CD1c-positive myeloid dendritic cell (primary cell): Measurements from ENCODE around the gene ASCC3.
A peak's percentile ranks its signal among the peaks of the same experiment; 100 is the strongest.

Source experiments
- DNase-seq: peaks from one replicate; pipeline ENCODE4 v3.0.0-alpha.2; 2016; ENCODE audit errors: extremely low spot score

The ASCC3 gene

GRCh38 chr6:100504786-100505737 is 376.1 kb downstream of the ASCC3 start:
- DNase-seq, result no peak

GRCh38 chr6:100503043-100503705 is 378.0 kb downstream of the ASCC3 start:
- DNase-seq, result no peak

- DNase-seq, result no peak
Measured at GRCh38 chr6:100493206-100493888, 387.8 kb downstream of the ASCC3 start.

DNA sequence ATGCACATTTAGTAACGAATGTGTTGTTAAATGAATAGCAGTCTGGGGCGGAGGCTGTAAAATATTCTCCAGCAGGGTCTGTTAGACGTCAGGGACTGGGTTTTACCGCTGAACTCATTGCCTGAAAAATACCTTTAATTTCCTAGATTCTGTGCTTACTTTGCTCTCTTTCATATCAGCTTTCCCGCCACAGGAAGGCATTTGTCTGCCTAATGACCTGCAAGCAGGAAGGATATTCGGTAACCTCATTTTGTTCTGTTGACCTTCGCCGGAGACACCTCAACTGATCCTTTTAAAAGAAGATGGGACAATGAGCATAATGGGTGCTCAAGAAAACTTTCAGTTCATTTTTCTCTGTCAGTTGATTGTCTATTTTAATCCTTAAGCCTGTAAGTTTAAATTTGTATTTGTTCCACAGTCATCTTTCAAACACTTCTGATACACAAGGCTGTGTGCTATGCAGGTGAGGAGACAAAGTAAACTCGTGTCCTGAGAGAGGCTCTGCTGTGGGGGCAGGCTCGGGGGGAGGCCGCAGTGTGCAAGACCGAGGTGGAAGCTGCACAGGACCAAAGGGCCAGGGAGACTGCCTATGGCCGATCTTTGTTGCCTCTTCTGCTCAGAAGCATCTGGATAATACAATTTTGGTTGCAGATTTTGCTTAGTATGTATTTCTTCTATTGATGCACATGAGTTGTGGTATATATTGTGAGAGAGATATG is 389.0 kb downstream of the ASCC3 start:
- DNase-seq, result no peak

DNA sequence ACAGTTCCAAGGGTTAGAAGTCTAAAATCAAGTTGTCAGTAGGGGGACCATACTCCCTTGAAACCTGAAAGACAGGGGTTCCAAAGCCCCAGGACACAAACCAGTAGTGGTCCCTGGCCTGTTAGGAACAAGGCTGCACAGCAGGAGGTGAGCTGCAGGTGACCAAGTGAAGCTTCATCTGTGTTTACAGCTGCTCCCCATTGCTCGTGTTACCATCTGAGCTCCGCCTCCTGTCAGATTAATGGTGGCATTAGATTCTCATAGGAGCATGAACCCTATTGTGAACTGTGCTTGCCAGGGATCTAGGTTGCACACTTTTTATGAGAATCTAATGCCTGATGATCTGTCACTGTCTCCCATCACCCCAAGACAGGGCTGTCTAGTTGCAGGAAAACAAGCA is 391.1 kb downstream of the ASCC3 start:
- no peak for DNase-seq

DNA sequence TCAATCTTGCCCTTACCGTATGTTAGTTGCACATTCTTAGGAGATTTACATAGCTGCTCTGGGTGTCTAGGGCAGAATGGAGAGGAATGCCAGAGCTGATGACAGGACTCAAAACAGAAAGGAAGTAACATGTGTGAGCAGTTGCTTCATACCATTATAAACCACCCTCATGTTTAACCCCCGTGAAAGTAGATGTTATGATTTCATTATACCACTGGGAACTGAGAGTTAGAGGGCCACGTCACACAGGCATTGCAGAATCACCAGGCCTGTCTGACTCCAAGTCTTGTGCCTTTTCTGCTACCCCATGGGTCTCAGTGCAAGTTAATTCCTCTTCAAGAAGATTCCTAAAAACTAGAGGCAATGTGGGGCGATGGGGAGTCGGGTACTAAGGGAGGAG is 392.9 kb downstream of the ASCC3 start:
- DNase-seq, result no peak

DNA sequence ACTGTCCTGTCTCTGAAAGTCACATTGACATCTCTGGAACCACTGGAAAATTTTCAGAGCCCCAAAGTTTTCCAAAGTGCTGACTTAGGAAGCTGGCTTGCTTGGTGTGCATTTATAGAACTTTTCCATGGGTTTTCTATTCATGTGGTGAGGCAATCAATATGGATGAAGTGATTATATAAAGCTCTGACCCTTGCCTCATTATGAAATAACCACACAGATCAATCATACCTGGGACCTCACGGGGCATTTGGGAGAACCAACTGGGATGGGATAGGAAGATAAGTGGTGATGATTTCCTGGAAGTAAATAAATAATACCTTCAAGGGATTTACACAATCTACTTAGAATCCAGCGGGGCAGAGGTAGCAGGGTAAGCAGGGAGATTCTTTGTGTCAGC is 393.5 kb downstream of the ASCC3 start:
- no peak for DNase-seq

DNA sequence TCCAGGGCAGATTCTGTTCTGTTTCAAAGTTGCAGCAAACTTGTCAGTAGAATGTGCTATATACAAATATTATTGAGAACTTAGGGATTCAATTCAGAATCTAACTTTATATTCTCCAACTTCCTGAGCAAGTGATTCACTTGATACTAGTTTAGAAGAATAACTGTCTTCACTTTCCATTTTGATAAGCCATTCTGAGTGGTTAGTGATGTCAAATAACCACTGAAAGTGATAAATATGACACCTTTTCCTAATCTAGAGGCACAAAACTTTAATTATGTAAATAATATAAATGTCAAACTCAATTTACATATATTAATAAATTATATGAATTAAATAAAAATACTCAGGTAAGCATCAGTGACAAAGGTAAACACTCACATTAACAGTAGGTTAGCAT is 395.9 kb downstream of the ASCC3 start:
- DNase-seq, result no peak

GRCh38 chr6:100484474-100484873 is 396.7 kb downstream of the ASCC3 start:
- DNase-seq, result no peak

DNA sequence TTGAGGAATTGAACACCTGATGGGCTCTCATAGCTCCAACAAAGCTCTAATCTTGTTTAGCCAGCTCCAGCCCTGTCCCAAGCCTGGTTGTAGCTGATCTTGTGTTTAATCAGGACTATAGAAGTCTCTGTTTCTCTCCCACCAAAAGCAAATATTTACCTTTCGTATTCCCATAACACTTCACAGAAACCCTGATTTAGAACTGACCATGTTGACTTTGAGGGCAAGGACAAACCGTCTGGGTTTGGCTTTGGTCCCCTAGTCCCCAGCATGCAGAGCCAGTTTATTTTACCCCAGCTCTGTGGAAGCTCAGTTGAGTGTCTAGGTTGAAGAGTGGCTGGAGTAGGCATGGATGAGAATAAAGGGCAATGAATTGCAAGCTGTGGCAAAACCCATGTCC is 398.4 kb downstream of the ASCC3 start:
- no peak for DNase-seq

GRCh38 chr6:100479179-100480035 is 401.7 kb downstream of the ASCC3 start:
- DNase-seq, result peak; percentile 28

- no peak for DNase-seq
Measured at GRCh38 chr6:100475554-100476320, 405.4 kb downstream of the ASCC3 start.

DNA sequence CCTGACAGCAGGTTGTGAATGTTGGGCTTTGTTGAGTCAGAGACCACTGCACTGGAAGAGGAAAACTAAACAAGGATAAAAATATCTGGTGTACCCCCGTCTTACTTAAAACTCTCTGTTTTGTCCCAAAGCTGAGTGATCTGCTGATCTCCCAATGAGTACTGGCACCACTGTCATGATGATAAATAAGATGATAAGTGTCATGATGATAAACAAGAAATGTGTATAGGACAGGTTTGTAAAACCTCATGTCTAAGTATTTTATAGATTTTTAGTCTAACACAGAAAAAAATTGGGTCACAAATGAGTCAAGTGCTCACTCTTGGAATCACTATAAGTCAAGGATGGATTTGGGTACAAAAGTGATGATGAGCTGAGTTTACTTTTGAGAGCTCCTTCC is 407.9 kb downstream of the ASCC3 start:
- no peak for DNase-seq

- DNase-seq, result no peak
Measured at GRCh38 chr6:100472674-100473073, 408.5 kb downstream of the ASCC3 start.

GRCh38 chr6:100470422-100471120 is 410.6 kb downstream of the ASCC3 start:
- DNase-seq, result no peak

- DNase-seq, result no peak
Measured at GRCh38 chr6:100469101-100469859, 411.8 kb downstream of the ASCC3 start.

DNA sequence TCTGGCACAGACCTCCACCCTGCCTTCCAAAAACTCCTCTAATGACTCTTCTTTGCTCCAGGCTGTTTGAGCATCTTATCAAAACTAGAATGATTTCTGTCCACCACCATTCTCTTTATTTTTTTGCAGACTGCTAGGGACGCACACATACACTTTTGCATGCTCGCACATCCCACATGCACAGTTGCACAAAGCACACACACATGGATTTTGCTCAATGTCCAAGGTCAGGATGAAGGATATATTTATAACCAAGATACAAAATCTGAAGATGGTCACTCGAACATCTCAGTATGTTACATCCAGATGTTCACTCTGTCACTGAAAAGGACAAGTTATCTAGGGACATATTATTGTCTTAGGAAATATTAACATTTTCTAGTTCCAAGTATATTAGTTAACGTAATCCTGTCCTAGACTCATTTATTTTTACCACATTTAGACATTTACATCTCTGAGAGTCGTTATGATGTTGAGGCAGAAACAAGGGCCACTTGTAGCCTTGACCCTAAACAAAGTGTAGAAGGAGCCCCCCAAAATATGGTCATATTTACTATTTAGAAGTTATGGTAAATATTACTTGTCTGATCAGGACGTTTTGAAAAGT is 413.0 kb downstream of the ASCC3 start:
- no peak for DNase-seq
